Retina (tissue), 1 donor: Measurements from ENCODE around the gene VPS36.
"Not testable (repeated sequence)": the region's sequence is repeated elsewhere in the genome, so short reads cannot be mapped to it uniquely, and the experiment has no call there.

Source experiments
- DNase-seq: peaks from one replicate; pipeline ENCODE4 v3.0.0-alpha.2; 2016

VPS36 gene

GRCh38 chr13:52450012-52450792, at the start of gene VPS36:
TSS of gene VPS36 (minus strand) at chr13:52450634. CDS start at chr13:52450594, 40 bp downstream.
- peak; percentile 99 for DNase-seq

DNA sequence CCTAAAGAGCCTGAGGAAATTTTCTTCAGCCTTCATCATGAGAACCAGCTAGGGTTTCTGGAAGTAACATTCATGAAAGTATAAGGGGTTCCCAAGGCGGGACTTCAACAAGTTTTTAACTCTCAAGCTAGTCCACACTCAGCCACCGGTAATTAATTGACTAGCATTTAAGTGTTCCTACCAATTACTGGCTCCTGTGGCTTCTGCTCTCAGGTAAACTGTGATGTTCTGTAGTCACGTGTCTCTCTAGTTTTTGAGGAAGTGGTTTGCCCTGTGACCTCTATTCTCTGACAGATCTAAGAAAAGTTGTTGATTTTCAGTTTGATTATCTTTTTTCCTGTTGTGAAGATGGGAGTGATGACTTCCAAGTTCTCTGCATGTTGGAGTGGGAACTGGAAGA, 47.5 kb upstream of the VPS36 start:
- not testable (repeated sequence) for DNase-seq

GRCh38 chr13:52494241-52494640, 43.8 kb upstream of the VPS36 start:
- not testable (repeated sequence) for DNase-seq

DNA sequence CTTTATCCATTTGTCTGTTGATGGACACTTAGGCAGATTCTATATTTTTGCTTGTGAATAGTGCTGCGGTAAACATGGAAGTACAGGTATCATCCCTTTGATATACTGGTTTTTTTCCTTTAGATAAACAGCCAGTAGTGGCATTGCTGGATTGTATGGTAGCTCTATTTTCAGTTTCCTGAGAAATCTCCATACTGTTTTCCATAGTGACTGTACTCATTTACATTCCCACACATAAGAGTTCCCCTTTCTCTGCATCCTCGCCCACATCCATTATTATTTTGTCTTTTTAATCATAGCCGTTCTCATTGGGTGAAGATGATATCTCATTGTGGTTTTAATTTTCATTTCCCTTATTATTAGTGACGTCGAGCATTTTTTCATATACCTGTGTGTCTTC, 40.6 kb upstream of the VPS36 start:
- not testable (repeated sequence) for DNase-seq

GRCh38 chr13:52488763-52489162, 38.3 kb upstream of the VPS36 start:
- DNase-seq: not testable (repeated sequence)

GRCh38 chr13:52487078-52487477, 36.6 kb upstream of the VPS36 start:
- DNase-seq: not testable (repeated sequence)

GRCh38 chr13:52480677-52481428, 30.4 kb upstream of the VPS36 start:
- DNase-seq: not testable (repeated sequence)

- DNase-seq: not testable (repeated sequence)
Measured at GRCh38 chr13:52468487-52468886, 18.1 kb upstream of the VPS36 start.

- DNase-seq: no peak
Measured at GRCh38 chr13:52463526-52463925, 13.1 kb upstream of the VPS36 start.

GRCh38 chr13:52461265-52461664, 10.8 kb upstream of the VPS36 start:
- DNase-seq: no peak

GRCh38 chr13:52459668-52460067, 9.2 kb upstream of the VPS36 start:
- DNase-seq: no peak

DNA sequence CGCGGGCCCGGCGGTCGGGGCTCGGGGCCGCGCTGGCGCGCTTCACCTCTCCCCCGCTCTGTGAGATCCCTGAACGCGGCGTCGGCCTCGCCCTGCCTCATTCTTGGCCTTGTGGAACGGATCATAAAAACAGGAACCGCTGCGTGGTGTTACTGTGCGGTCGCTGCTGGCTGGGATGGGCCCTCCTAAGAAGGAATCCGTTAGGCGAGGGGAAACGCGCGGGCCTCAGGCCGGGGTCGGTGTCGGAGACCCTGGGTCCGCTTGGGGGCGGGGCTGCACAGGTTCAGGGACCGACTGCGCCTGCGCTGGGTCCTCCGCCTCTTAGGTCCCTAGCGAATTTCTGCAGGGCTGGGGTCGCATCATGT, 5.2 kb upstream of the VPS36 start:
- DNase-seq: peak; percentile 95

GRCh38 chr13:52454820-52455676, 4.6 kb upstream of the VPS36 start, which contains the start of gene CKAP2:
TSS of gene CKAP2 (plus strand) at chr13:52455478. CDS start at chr13:52455557, 79 bp downstream.
- DNase-seq: peak; percentile 96

DNA sequence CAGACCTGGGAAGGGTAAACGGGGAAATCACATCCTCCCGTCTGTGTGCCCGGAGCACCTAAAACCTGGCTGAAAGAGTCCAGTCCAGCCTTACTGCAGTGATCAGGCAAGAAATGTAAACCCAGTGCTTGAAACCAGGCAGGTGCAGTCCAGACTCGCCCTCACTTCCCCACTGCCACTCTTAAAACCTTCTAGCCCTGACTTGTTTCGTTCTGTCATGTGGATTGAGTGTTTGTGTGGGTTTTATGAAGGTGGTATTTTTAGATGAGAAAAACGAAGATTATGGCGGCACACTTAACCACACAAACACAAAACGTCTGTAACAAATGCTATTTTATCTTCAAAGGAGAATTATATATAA, 4.0 kb upstream of the VPS36 start:
- DNase-seq: peak; percentile 20

DNA sequence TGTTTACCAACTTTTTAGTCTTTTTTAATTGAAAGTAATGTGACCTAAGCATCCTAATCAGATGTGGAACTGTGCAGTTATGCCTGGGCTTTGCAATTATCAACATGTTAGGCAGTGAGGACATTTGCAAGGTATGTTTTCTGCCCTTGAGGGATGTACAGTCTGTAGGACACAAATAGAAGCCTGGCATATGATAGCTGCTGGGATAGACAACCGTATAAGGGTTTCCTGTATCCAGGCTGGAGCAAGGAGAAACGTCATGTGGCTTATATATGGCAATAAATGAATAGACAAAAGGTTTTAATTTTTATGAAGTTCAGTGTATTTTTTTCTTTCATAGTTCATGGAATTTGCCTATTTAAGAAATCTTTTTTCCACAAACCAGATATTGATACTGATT, 2.0 kb upstream of the VPS36 start:
- DNase-seq: no peak

DNA sequence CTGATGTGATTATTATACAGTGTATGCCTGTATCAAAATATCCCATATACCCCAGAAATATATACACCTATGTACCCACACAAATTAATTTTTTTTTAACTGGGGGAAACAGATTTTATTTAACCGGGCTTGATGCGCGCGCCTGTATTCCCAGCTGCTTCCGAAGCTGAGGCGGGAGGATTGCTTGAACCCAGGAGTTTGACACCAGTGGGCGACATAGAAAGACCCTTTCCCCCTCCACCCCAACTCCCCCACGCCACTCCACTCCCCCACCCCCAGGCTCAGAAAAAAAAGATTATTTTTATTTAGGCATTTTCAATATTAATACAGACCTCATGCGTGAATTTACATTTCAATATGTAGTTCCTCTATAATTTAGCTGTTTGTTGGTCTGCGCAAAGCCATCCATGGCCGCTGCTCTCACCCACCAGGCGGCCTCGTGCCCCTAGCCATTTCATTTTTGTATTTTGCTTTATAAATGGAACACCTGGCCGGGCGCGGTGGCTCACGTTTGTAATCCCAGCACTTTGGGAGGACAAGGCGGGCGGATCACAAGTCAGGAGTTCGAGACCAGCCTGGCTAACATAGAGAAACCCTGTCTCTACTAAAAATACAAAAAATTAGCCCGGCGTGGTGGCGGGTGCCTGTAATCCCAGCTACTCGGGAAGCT, 836 bp upstream of the VPS36 start:
- DNase-seq: no peak

GRCh38 chr13:52450793-52451116, 321 bp upstream of the VPS36 start:
- no peak for DNase-seq

DNA sequence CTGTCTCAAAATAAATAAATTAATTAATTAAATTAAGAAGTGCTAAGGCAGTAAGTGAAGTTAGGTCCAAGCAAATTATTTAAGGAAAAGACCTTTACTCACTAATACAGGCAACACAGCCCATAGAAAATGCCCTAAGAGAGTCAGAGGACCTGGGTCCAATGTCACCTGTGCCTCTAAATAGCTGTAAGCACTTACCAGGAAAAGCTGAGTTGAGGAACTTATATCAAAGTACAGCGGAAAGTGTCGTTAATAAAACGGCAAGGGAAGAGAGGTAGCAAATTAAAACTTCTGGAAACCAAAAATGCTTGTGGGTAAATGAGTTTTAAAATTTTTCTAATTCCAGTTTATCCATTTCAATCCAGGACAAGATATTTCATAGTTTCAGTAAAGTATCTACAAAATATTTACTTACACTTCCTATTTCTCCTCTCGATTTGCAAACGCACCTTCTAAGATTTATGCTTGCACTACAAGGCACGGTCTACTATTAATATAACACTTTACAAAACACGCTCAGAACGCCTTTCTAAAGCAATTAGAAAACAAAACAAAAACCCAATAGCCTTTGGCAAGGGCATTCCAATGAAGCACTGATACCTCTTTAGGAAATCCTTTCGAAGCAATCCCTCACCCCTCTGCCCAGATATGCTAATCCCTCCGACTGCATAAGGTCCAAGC, 963 bp downstream of the VPS36 start:
- DNase-seq: no peak

DNA sequence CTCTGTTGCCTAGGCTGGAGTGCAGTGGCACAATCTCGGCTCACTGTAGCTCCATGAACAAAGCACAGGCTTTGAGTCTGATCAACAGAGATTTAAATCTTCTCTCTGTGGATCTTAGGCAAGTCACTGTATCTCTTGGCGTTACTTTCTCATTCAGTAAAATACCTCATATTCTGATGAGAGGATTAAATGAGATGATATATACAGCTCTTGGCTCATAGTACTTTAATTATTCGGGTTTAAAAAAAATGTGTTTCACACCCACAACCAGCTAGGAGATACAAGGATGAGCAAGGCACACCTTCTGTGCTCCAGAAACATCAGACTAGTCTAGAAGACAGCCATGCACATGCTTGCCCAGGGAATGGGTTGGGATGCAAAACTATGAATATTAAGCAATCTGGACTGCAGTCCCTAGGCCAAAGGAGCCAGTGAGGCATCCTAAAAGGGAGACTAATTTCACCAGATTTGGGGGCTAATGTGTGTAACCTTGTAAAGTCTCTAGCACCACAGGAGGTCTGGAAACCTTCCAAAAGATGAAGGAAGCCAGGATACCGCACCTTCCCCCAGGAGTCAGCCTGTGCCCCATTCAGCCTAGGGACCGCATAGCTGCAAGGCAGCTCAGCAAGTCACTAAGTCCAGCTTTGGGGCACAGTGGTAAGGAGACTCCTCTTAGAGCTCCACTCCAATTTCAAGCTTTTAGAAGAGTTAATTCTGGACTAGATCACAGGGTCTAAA, 2.5 kb downstream of the VPS36 start:
- DNase-seq: no peak

- DNase-seq: no peak
Measured at GRCh38 chr13:52447354-52447753, 3.1 kb downstream of the VPS36 start.

DNA sequence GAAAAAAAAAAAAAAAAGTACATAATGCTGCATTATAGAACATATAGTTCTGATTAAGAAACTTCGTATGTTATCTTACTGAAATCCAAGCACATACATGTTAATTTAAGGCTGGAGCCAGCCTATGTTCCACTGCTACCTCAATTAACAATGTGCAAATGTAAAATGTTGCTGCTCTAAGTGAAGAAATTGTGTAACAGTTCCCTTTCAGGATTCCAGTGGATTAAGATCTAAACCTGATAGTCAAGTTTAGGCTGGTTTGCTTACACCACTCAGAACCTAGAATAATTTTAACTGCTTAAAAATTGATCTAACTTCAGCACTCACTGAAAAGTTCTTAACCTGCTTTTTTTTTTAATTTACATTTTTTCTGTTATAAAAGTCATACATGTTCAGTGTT, 4.2 kb downstream of the VPS36 start:
- DNase-seq: no peak
